Measurements from ENCODE around the gene FOLH1. TPM values are rescaled to one million over a fixed set of nuclear protein-coding genes. Genes with fewer than 3 reads are reported as not detected.
"Not testable (repeated sequence)": the region's sequence is repeated elsewhere in the genome, so short reads cannot be mapped to it uniquely, and the experiment has no call there.

Gene FOLH1
- total RNA-seq (2014; rRNA removed; shearing (Covaris generic)), result not detected in 2 replicates
- not detected in 2 replicates for polyA plus RNA-seq (2014; cell fraction: nucleus; rRNA removed)

GRCh38 chr11:49208006-49208721 lies at the start of gene FOLH1:
Gene FOLH1 (minus strand): TSS chr11:49208602. CDS start chr11:49208409, 193 bp downstream.
- DNase-seq (ENCODE audit: extremely low read depth, low read depth), result no peak

GRCh38 chr11:49255148-49255547 lies 46.7 kb upstream of the FOLH1 start:
- not testable (repeated sequence) for DNase-seq (ENCODE audit: extremely low read depth, low read depth)

GRCh38 chr11:49251212-49251611 lies 42.8 kb upstream of the FOLH1 start:
- not testable (repeated sequence) for DNase-seq (ENCODE audit: extremely low read depth, low read depth)

- DNase-seq (ENCODE audit: extremely low read depth, low read depth), result not testable (repeated sequence)
Observed at GRCh38 chr11:49250398-49251115, 42.2 kb upstream of the FOLH1 start.

GRCh38 chr11:49249363-49249762 lies 41.0 kb upstream of the FOLH1 start:
- DNase-seq (ENCODE audit: extremely low read depth, low read depth), result not testable (repeated sequence)

GRCh38 chr11:49233685-49234084 lies 25.3 kb upstream of the FOLH1 start:
- not testable (repeated sequence) for DNase-seq (ENCODE audit: extremely low read depth, low read depth)

GRCh38 chr11:49233019-49233418 lies 24.6 kb upstream of the FOLH1 start:
- peak; percentile 15 for DNase-seq (ENCODE audit: extremely low read depth, low read depth)

- DNase-seq (ENCODE audit: extremely low read depth, low read depth), result not testable (repeated sequence)
Observed at GRCh38 chr11:49231725-49232124, 23.3 kb upstream of the FOLH1 start.

- DNase-seq (ENCODE audit: extremely low read depth, low read depth), result not testable (repeated sequence)
Observed at GRCh38 chr11:49230534-49230933, 22.1 kb upstream of the FOLH1 start.

- not testable (repeated sequence) for DNase-seq (ENCODE audit: extremely low read depth, low read depth)
Observed at GRCh38 chr11:49230001-49230400, 21.6 kb upstream of the FOLH1 start.

GRCh38 chr11:49229136-49229535 lies 20.7 kb upstream of the FOLH1 start:
- not testable (repeated sequence) for DNase-seq (ENCODE audit: extremely low read depth, low read depth)

GRCh38 chr11:49225255-49225785 lies 16.9 kb upstream of the FOLH1 start:
- DNase-seq (ENCODE audit: extremely low read depth, low read depth), result not testable (repeated sequence)

- no peak for DNase-seq (ENCODE audit: extremely low read depth, low read depth)
Observed at GRCh38 chr11:49221112-49221511, 12.7 kb upstream of the FOLH1 start.

- DNase-seq (ENCODE audit: extremely low read depth, low read depth), result no peak
Observed at GRCh38 chr11:49213026-49213560, 4.7 kb upstream of the FOLH1 start.

- DNase-seq (ENCODE audit: extremely low read depth, low read depth), result not testable (repeated sequence)
Observed at GRCh38 chr11:49206999-49207398, 1.4 kb downstream of the FOLH1 start.

- DNase-seq (ENCODE audit: extremely low read depth, low read depth), result no peak
Observed at GRCh38 chr11:49202287-49202976, 6.0 kb downstream of the FOLH1 start.

- DNase-seq (ENCODE audit: extremely low read depth, low read depth), result not testable (repeated sequence)
Observed at GRCh38 chr11:49196775-49197174, 11.6 kb downstream of the FOLH1 start.

GRCh38 chr11:49196002-49196401 lies 12.4 kb downstream of the FOLH1 start:
- not testable (repeated sequence) for DNase-seq (ENCODE audit: extremely low read depth, low read depth)

GRCh38 chr11:49190287-49190686 lies 18.1 kb downstream of the FOLH1 start:
- DNase-seq (ENCODE audit: extremely low read depth, low read depth), result not testable (repeated sequence)

GRCh38 chr11:49186225-49186624 lies 22.2 kb downstream of the FOLH1 start:
- DNase-seq (ENCODE audit: extremely low read depth, low read depth), result not testable (repeated sequence)

GRCh38 chr11:49185597-49185996 lies 22.8 kb downstream of the FOLH1 start:
- not testable (repeated sequence) for DNase-seq (ENCODE audit: extremely low read depth, low read depth)

Measured in NCI-H460 (cell line).